ENCODE results near the gene NPY5R.
A peak's percentile ranks its signal among the peaks of the same experiment; 100 is the strongest.

NPY5R gene

GRCh38 chr4:163331629-163332376, 11.9 kb upstream of the NPY5R start:
- TF ChIP-seq, protein P1, sequence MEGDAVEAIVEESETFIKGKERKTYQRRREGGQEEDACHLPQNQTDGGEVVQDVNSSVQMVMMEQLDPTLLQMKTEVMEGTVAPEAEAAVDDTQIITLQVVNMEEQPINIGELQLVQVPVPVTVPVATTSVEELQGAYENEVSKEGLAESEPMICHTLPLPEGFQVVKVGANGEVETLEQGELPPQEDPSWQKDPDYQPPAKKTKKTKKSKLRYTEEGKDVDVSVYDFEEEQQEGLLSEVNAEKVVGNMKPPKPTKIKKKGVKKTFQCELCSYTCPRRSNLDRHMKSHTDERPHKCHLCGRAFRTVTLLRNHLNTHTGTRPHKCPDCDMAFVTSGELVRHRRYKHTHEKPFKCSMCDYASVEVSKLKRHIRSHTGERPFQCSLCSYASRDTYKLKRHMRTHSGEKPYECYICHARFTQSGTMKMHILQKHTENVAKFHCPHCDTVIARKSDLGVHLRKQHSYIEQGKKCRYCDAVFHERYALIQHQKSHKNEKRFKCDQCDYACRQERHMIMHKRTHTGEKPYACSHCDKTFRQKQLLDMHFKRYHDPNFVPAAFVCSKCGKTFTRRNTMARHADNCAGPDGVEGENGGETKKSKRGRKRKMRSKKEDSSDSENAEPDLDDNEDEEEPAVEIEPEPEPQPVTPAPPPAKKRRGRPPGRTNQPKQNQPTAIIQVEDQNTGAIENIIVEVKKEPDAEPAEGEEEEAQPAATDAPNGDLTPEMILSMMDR (IDR thresholded peaks at IDR 0.05), result no peak

DNA sequence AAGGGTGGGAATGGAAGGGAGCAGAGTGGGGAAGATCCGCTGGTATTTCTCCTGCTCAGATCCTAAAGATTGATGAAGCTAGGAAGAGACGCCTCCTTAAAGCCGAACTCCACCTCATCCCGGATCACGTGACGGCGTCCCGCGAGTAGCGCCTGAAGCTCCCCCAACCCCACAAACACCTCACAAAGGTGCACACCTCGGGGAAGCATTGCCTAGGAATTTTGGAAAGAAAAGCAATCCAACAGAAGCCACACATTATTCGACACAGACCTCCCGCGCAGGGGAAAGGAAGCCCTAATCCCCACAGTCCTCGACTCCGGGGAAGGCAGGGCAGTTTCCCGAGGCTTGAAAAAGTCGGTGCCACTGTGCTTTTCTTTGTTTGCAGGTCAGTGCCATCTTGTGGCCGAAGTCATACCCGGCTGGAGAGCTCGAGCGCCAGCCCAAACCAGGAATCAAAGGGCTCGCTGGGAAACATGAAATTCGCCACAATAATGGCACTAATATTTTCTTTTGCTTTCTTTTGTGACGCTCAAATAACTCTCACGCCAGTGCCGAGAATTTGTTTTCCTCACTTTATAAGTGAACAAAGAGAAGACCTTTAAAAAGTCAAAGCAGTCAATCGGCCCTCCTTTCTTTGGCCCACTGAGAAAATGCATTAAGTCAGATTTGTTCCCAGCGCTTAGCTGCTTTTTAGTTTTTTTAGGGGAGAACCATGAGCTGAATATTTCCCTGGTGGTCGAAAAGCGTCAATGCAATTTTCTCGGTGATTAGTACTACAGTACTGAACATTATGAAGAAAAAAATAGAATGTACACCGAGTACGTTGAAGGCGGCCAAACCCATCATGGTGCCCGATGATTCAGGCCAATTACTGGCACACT, 10.9 kb upstream of the NPY5R start, which contains the start of gene NPY1R:
Gene NPY1R, minus strand, starts transcription at position 71 of the 881 bp plus-strand sequence. CDS start 6,042 bp downstream, outside the sequence.
- TF ChIP-seq, protein P1 (IDR thresholded peaks at IDR 0.05), result peak; percentile 72

DNA sequence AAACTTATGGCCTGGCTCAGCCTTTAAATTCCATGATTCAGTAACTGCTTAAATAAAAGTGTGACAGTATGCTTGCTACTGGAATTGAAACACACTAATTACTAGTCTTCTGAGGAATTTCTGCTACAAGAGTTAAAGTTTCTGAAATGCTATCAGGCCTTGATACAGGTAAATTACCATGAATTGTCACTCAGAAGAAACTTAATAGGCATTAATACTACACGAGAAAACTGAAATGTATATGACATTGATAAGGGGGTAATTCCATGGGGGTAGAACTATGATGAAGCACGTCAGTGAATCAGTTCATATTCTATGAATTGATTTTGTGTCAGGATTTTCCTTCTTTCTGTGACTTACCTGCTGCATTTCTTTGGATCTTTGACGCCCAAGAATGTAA, 8.3 kb upstream of the NPY5R start:
- TF ChIP-seq, protein P1 (IDR thresholded peaks at IDR 0.05), result no peak

DNA sequence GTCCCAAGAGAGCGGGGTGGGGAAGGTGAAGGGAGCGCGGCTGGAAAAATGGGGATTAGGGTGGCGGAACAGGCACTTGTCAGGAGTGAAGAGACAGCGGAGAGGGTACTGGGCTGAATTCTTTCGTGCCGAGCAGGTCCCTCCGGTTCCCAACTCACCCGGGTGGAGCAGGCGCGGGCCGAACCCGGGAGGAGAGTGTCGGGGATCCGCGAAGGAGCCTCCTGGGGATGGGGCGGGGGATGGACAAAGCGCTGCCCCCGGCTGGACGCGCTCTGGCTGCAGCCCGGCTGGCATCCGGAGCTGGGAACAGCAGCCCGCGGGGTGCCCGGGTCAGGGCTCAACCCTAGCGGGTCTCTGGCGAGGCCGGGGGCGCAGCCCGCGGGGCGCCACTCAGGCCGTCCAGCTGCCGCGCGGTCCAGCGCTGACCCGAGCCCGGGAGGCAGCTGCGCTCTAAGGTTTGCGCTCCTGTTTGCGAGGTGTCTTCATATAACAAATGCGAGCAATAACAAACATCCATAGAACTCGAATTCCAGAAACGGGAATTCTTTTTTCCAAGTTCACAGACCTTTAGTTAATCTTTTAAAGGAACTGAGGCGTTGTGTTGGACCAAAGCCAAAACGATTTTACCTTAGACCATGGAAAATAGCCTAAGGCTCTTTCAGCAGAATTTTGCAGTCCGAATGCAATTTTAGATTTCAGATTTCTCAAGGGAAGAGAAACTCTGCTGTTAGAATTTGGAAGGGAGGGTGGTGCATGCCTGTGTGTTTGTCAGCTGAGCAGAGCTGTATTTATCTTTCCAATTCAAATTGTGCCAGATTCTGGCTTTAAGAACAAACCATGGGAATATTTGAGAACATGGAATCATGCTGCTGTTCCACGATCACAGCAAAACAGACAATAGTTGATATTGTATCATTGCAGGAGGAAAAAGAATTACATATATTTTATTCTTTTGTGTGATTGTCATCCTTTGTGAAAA, 744 bp downstream of the NPY5R start:
- TF ChIP-seq, protein P1 (IDR thresholded peaks at IDR 0.05), result no peak

- TF ChIP-seq, protein P1 (IDR thresholded peaks at IDR 0.05), result no peak
Measured at GRCh38 chr4:163350672-163351071, 7.0 kb downstream of the NPY5R start.

DNA sequence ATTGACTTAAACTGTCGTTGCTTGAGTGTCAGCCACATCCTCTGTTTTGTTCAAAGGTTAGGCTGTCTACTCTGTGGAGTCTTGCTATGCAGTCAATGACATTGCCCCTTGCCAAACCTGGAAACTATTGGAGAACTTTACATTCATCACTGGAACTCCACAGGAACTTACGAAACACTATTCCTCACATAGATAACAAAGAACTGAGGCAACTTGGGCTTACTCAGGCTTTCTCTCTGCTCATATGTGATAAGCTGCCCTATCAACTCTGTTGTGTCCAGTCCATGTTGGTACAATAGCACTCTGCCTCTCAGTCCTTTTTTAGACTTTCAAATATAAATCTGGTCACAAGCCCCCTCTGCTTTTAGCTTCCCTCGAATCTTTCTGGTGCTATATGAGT, 9.4 kb downstream of the NPY5R start:
- TF ChIP-seq, protein P1 (IDR thresholded peaks at IDR 0.05), result no peak

GRCh38 chr4:163356104-163356503, 12.4 kb downstream of the NPY5R start:
- TF ChIP-seq, protein P1 (IDR thresholded peaks at IDR 0.05), result no peak

Measured in LNCAP (cell line).